Progenitor cell of endocrine pancreas (in vitro differentiated cells): ENCODE data around the gene ADAD2. TPM values are rescaled to one million over a fixed set of nuclear protein-coding genes. Genes with fewer than 3 reads are reported as not detected.

Experiments
- DNase-seq: peaks from one replicate; pipeline ENCODE4 v3.0.0; 2021; ENCODE audit warnings: low spot score; ENCODE audit not compliant: unreplicated experiment
- H3K27ac Mint-ChIP-seq: 2 replicates; pipeline ENCODE4 v1.8.0; 2021; ENCODE audit warnings: mild to moderate bottlenecking, moderate library complexity, mixed read lengths
- H3K27me3 Mint-ChIP-seq: 2 replicates; pipeline ENCODE4 v1.8.0; 2021; ENCODE audit warnings: mixed read lengths
- H3K36me3 Mint-ChIP-seq: 2 replicates; pipeline ENCODE4 v1.8.0; 2022; ENCODE audit warnings: mixed read lengths; ENCODE audit not compliant: insufficient read depth
- H3K4me1 Mint-ChIP-seq: 2 replicates; pipeline ENCODE4 v1.8.0; 2021; ENCODE audit warnings: low read depth, mixed read lengths
- H3K4me3 Mint-ChIP-seq: 2 replicates; pipeline ENCODE4 v1.8.0; 2021; ENCODE audit warnings: low read depth, mild to moderate bottlenecking, moderate library complexity, mixed read lengths
- H3K9me3 Mint-ChIP-seq: 2 replicates; pipeline ENCODE4 v1.8.0; 2021; ENCODE audit warnings: low read depth, mixed read lengths
- total RNA-seq: library from RNA; stranded (reverse); gene quantifications from 2 replicates; pipeline ENCODE4 v1.2.1, GENCODE V29; 2021
- TF ChIP-seq, protein P1 (sequence below): fragments of 200-600 bp; sonication (generic); IDR thresholded peaks from one replicate; pipeline ENCODE4 v1.5.0; 2021; ENCODE audit warnings: antibody characterized with exemption, mild to moderate bottlenecking; ENCODE audit not compliant: unreplicated experiment

Gene ADAD2
- total RNA-seq, 1 donor from 2014 or later: not detected

DNA sequence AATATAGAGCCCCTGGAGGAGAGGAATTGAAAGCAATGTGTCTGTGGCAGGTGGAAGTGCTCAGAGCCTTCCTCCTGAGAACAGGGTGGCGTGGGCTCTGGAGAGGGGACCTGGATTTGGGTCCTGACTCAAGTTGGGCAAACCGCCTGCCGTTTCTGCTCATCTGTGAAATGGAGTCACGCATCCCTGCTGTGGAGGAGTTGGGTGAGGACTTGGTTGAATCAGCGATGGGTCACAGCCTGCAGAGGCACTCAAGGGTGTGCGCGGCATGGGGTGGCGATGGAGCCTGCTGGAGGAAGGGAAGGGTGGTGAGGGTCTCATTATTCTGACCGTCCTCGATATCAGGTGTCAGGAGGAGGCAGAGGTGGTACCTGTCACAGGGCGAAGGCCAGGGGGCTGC is 3.1 kb downstream of the ADAD2 start:
- no peak overlapping the region for H3K27ac Mint-ChIP-seq

GRCh38 chr16:84194470-84195200 is 3.7 kb downstream of the ADAD2 start:
- Mint-ChIP-seq H3K27ac (peak overlapping the region; percentile 64), H3K4me1 (peaks cover 3% of the 10 kb centered on the region), H3K36me3 (no peaks in the 10 kb centered on the region), H3K9me3 (no peaks in the 10 kb centered on the region), H3K4me3 (no peak overlapping the region), H3K27me3 (peaks cover 22% of the 10 kb centered on the region)
- DNase-seq: no peak
- TF ChIP-seq, protein P1, sequence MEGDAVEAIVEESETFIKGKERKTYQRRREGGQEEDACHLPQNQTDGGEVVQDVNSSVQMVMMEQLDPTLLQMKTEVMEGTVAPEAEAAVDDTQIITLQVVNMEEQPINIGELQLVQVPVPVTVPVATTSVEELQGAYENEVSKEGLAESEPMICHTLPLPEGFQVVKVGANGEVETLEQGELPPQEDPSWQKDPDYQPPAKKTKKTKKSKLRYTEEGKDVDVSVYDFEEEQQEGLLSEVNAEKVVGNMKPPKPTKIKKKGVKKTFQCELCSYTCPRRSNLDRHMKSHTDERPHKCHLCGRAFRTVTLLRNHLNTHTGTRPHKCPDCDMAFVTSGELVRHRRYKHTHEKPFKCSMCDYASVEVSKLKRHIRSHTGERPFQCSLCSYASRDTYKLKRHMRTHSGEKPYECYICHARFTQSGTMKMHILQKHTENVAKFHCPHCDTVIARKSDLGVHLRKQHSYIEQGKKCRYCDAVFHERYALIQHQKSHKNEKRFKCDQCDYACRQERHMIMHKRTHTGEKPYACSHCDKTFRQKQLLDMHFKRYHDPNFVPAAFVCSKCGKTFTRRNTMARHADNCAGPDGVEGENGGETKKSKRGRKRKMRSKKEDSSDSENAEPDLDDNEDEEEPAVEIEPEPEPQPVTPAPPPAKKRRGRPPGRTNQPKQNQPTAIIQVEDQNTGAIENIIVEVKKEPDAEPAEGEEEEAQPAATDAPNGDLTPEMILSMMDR: no peak

More for the DNA sequence above, 3.1 kb downstream of the ADAD2 start:
- peaks cover 19% of the 10 kb centered on the region for H3K27me3 Mint-ChIP-seq
- TF ChIP-seq, protein P1: no peak
- no peaks in the 10 kb centered on the region for H3K36me3 Mint-ChIP-seq
- H3K9me3 Mint-ChIP-seq: no peaks in the 10 kb centered on the region
- no peak for DNase-seq
- peaks cover 3% of the 10 kb centered on the region for H3K4me1 Mint-ChIP-seq
- no peak overlapping the region for H3K4me3 Mint-ChIP-seq

DNA sequence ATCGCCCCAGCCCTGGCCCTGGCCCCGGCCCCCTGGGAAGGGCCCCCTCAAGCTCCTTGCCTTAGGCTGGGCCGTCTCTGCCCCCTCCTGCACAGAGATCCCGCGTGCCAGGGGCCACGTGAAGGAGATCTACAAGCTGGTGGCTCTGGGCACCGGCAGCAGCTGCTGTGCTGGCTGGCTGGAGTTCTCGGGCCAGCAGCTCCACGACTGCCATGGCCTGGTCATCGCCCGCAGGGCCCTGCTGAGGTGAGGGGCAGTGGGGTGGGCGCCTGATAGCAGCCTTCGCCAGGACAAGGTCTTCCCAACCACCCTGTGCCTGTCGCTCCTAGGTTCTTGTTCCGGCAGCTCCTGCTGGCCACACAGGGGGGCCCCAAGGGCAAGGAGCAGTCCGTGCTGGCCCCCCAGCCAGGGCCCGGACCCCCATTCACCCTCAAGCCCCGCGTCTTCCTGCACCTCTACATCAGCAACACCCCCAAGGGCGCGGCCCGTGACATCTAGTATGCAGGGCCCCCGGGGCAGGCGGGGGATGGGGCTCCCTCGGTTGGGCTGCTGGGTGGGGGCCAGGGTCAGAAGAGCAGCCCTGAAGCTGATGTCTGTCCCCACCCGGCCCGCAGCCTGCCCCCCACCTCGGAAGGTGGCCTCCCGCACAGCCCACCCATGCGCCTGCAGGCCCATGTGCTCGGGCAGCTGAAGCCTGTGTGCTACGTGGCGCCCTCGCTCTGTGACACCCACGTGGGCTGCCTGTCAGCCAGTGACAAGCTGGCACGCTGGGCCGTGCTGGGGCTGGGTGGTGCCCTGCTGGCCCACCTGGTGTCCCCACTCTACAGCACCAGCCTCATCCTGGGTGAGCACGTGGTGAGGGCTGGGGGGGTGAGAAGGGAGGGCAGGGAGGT is 4.5 kb downstream of the ADAD2 start:
- Mint-ChIP-seq H3K27ac (no peak overlapping the region), H3K4me1 (peaks cover 3% of the 10 kb centered on the region), H3K27me3 (peaks cover 27% of the 10 kb centered on the region), H3K4me3 (no peak overlapping the region), H3K36me3 (no peaks in the 10 kb centered on the region), H3K9me3 (no peaks in the 10 kb centered on the region)
- TF ChIP-seq, protein P1: no peak
- DNase-seq: no peak

- Mint-ChIP-seq H3K36me3 (no peaks in the 10 kb centered on the region), H3K4me1 (peaks cover 3% of the 10 kb centered on the region), H3K4me3 (no peak overlapping the region), H3K27me3 (peaks cover 27% of the 10 kb centered on the region), H3K9me3 (no peaks in the 10 kb centered on the region), H3K27ac (no peak overlapping the region)
- TF ChIP-seq, protein P1: no peak
- no peak for DNase-seq
These were observed 5.1 kb downstream of the ADAD2 start for GRCh38 chr16:84196101-84196500.

GRCh38 chr16:84196727-84197394 is 5.9 kb downstream of the ADAD2 start:
- no peak for DNase-seq
- H3K27ac Mint-ChIP-seq: no peak overlapping the region
- TF ChIP-seq, protein P1: no peak
- peaks cover 3% of the 10 kb centered on the region for H3K4me1 Mint-ChIP-seq
- no peaks in the 10 kb centered on the region for H3K9me3 Mint-ChIP-seq
- H3K4me3 Mint-ChIP-seq: no peak overlapping the region
- H3K27me3 Mint-ChIP-seq: peaks cover 27% of the 10 kb centered on the region
- no peaks in the 10 kb centered on the region for H3K36me3 Mint-ChIP-seq
